GM21576 (cell line): Measurements from ENCODE around the gene MAP3K13.

ENCODE experiments used
- ATAC-seq: cut with Tn5 transposase; IDR thresholded peaks from one replicate; pipeline ENCODE4 v1.9.1; 2021; ENCODE audit warnings: mild to moderate bottlenecking, moderate library complexity; ENCODE audit not compliant: unreplicated experiment

MAP3K13 gene

GRCh38 chr3:185498503-185499396 is 135.8 kb downstream of the MAP3K13 start, which contains the start of gene TMEM41A:
Gene TMEM41A (minus strand): TSS chr3:185499035. CDS start chr3:185498961, 74 bp downstream.
- peak; percentile 96 for ATAC-seq

GRCh38 chr3:185502987-185503386 is 140.1 kb downstream of the MAP3K13 start:
- no peak for ATAC-seq

- ATAC-seq: no peak
These were observed 140.6 kb downstream of the MAP3K13 start for GRCh38 chr3:185503521-185503920.

GRCh38 chr3:185504636-185505035 is 141.7 kb downstream of the MAP3K13 start:
- no peak for ATAC-seq

GRCh38 chr3:185507883-185508282 is 144.9 kb downstream of the MAP3K13 start:
- ATAC-seq: no peak

GRCh38 chr3:185508335-185508991 is 145.5 kb downstream of the MAP3K13 start:
- ATAC-seq: no peak

GRCh38 chr3:185511711-185512110 is 148.8 kb downstream of the MAP3K13 start:
- no peak for ATAC-seq

- ATAC-seq: no peak
These were observed 154.6 kb downstream of the MAP3K13 start for GRCh38 chr3:185517387-185518130.

GRCh38 chr3:185519021-185519420 is 156.1 kb downstream of the MAP3K13 start:
- ATAC-seq: no peak

GRCh38 chr3:185521349-185522138 is 158.6 kb downstream of the MAP3K13 start:
- ATAC-seq: no peak

GRCh38 chr3:185526349-185526951 is 163.5 kb downstream of the MAP3K13 start:
- no peak for ATAC-seq

GRCh38 chr3:185527364-185527763 is 164.4 kb downstream of the MAP3K13 start:
- ATAC-seq: no peak

- ATAC-seq: no peak
These were observed 165.6 kb downstream of the MAP3K13 start for GRCh38 chr3:185528532-185528931.

GRCh38 chr3:185530856-185531255 is 167.9 kb downstream of the MAP3K13 start:
- no peak for ATAC-seq

GRCh38 chr3:185532901-185533300 is 170.0 kb downstream of the MAP3K13 start:
- no peak for ATAC-seq

GRCh38 chr3:185534511-185534910 is 171.6 kb downstream of the MAP3K13 start:
- ATAC-seq: no peak

GRCh38 chr3:185537369-185537970 is 174.5 kb downstream of the MAP3K13 start:
- peak; percentile 99 for ATAC-seq
